NAMALWA (cell line): ENCODE data around the gene SASH3.

Experiments
- DNase-seq: peaks from one replicate; pipeline ENCODE4 v3.0.0-alpha.2; 2015; ENCODE audit warnings: low spot score

SASH3 gene

DNA sequence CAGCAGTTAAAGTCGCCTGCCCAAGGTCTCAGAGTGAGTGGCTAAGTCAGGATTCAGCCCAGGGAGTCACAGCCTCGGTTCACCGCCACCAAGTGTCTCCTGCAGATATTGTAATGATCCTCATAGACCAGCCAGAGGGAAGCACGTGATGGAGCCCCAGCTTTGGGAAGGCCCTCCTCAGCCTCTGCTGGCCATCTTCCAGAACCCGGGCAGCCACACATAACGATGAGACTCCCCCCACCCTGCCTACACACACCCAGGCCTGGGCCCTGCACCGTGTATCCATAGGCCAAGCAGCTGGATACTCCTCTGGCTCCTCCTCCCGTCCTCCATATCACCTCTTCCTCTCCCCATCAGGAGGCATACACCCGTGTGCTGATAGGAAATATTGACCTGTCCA, 19.6 kb upstream of the SASH3 start:
- DNase-seq, result no peak

- no peak for DNase-seq
Measured at GRCh38 chrX:129760981-129761380, 18.8 kb upstream of the SASH3 start.

GRCh38 chrX:129761596-129761995, 18.2 kb upstream of the SASH3 start:
- DNase-seq, result no peak

GRCh38 chrX:129762448-129762847, 17.3 kb upstream of the SASH3 start:
- no peak for DNase-seq

GRCh38 chrX:129763666-129764065, 16.1 kb upstream of the SASH3 start:
- DNase-seq, result no peak

DNA sequence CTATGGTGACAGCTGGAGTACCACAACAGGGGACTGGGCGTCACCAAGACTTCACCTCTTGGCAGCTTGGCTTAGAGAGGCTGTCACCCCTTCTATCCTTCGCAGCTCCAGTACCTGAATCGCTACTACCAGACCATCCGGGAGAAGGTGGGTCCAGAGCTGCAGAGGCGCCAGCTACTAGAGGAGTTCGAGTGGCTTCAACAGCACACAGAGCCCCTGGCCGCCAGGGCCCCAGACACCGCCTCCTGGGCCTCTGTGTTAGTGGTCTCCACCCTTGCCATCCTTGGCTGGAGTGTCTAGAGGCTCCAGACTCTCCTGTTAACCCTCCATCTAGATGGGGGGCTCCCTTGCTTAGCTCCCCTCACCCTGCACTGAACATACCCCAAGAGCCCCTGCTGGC, 11.6 kb upstream of the SASH3 start:
- no peak for DNase-seq

- peak; percentile 39 for DNase-seq
Measured at GRCh38 chrX:129768586-129769466, 10.9 kb upstream of the SASH3 start.

DNA sequence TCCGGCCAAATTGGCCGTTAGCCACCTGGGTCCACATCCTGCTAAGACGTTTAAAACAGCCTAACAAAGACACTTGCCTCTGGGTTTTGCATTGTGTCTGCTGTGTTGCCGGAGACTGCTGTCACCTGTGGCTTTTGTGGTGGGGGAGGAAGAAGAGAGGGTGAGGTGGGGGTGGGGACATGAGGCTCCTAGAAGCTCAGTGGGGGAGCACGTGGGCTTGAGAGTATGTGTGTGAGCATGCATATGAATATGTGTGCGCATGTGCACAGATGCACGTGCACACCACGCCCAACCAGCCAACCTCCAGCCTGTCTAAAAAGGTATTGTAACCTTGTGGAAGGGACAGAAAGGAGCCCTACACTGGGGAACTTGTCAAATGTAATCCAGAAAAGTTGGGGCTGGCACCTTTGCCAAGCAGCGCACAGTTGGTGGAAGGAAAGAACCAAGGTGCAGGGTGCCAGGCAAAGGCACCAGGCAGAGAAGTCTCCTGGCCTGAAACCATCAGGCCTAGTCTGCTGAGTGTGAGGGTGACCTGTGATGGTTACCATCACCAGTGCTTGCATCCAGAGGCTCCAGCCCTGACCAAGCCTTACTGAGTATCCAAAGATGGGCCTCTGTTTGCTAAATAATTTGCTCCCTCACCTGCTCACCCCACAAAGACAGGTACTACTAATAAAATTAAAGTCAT, 10.1 kb upstream of the SASH3 start:
- DNase-seq, result peak; percentile 79

GRCh38 chrX:129771266-129771995, 8.3 kb upstream of the SASH3 start:
- no peak for DNase-seq

- DNase-seq, result peak; percentile 87
Measured at GRCh38 chrX:129772796-129773431, 6.8 kb upstream of the SASH3 start.

GRCh38 chrX:129773649-129774458, 5.9 kb upstream of the SASH3 start:
- peak; percentile 56 for DNase-seq

- peak; percentile 76 for DNase-seq
Measured at GRCh38 chrX:129777218-129778030, 2.3 kb upstream of the SASH3 start.

DNA sequence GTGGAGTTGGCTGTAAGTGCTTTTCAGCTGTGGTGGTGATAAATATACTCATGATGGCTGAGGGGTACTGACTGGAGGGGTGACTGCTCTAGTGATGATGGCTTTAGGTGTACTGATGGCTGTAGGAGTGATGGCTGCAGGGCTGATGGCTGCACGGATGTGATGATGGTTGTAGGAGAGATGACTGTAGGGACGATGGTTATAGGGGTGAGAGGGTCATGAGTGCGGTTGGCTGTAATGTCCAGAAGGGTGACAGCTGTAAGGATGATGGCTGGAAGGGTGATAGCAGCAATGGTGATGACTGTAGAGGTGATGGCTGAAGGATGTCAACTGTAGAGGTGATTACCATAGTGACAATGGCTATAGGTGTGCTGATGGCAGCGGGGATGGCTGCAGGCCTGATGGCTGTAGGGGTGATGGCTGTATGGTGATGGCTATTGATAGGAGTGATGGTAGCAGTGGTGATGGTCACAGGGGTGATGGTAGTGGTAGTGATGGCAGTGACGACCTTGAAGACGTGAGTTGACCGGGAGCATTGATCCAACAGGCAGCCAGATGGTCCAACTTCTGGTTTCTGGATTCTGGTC, 570 bp upstream of the SASH3 start:
- DNase-seq, result no peak

GRCh38 chrX:129780441-129781105, 824 bp downstream of the SASH3 start:
- DNase-seq, result peak; percentile 30

GRCh38 chrX:129781134-129781672, 1.5 kb downstream of the SASH3 start:
- peak; percentile 92 for DNase-seq

- no peak for DNase-seq
Measured at GRCh38 chrX:129781680-129782495, 2.1 kb downstream of the SASH3 start.

- DNase-seq, result no peak
Measured at GRCh38 chrX:129782706-129783105, 3.0 kb downstream of the SASH3 start.

DNA sequence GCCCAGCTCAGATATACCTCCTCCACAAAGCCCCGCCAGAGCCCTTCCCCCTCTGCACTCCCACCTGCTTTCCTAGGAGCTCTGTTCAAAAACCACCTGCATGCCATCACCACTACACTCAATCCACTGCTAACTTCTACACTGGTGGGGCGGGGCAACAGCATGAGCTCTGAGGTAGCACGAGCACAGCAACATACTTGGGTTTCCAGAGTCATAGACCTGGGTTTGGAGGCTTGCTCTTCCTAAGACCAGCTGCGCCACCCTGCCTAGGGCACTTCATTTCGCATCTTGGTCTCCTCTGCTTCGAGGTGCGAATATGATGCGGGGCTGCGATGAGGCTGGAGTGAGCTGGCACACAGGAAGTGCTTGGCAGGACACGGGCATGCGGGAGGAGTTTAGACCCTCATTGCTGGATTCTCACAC, 3.6 kb downstream of the SASH3 start:
- no peak for DNase-seq
